ENCODE results near the gene TC2N.

GRCh38 chr14:91911474-91912032 lies 44.2 kb upstream of the TC2N start:
- peak; percentile 51 for TF ChIP-seq CTCF (IDR thresholded peaks at IDR 0.05; ENCODE audit: low read depth, low read length, missing input control)
- peak; percentile 88 for TF ChIP-seq YY1 (IDR thresholded peaks at IDR 0.05)
- TF ChIP-seq MAX (IDR thresholded peaks at IDR 0.05), result no peak
- peak; percentile 93 to 95 for TF ChIP-seq RAD21 (IDR thresholded peaks at IDR 0.05)
- TF ChIP-seq ZBTB33 (IDR thresholded peaks at IDR 0.05), result no peak
- TF ChIP-seq RXRA (IDR thresholded peaks at IDR 0.05), result no peak
- TF ChIP-seq REST (IDR thresholded peaks at IDR 0.05), result no peak
